Activated B cell treated with CpG ODN at 0.5 μM for 24 hours (primary cell): ENCODE data around the gene TRAF7. TPM values are rescaled to one million over a fixed set of nuclear protein-coding genes. Genes with fewer than 3 reads are reported as not detected.
A peak's percentile ranks its signal among the peaks of the same experiment; 100 is the strongest.

Source experiments
- ATAC-seq: fragments of 200-7000 bp; cut with Tn5 transposase; one replicate; pipeline ENCODE4 v1.10.0; 2021; ENCODE audit warnings: low read depth, mild to moderate bottlenecking, moderate library complexity
- CTCF ChIA-PET: fragments of 350-600 bp; sonication (Branson Sonifier 250); formaldehyde crosslinking; loops from one replicate; lab custom pipeline; 2021; ENCODE audit warnings: antibody characterized with exemption; lab: Charles Lee
- POLR2A ChIA-PET: fragments of 350-600 bp; sonication (Branson Sonifier 250); formaldehyde crosslinking; loops from one replicate; lab custom pipeline; 2021; ENCODE audit warnings: antibody characterized with exemption; lab: Charles Lee
- DNase-seq: peaks from one replicate; pipeline ENCODE4 v3.0.0; 2022
- H3K27ac Mint-ChIP-seq: one replicate; pipeline ENCODE4 v1.8.0; 2020; ENCODE audit warnings: mixed read lengths
- H3K27me3 Mint-ChIP-seq: one replicate; pipeline ENCODE4 v1.8.0; 2021; ENCODE audit warnings: mixed read lengths
- H3K36me3 Mint-ChIP-seq: one replicate; pipeline ENCODE4 v1.8.0; 2021; ENCODE audit warnings: low read depth, mixed read lengths
- H3K4me1 Mint-ChIP-seq: one replicate; pipeline ENCODE4 v1.8.0; 2021; ENCODE audit warnings: mixed read lengths
- H3K4me3 Mint-ChIP-seq: one replicate; pipeline ENCODE4 v1.8.0; 2020; ENCODE audit warnings: mild to moderate bottlenecking, mixed read lengths
- H3K9me3 Mint-ChIP-seq: one replicate; pipeline ENCODE4 v1.8.0; 2020; ENCODE audit warnings: mixed read lengths
- CTCF ChIP-seq: fragments of 200-600 bp; IDR thresholded peaks from one replicate; pipeline ENCODE4 v1.8.0; 2022; ENCODE audit warnings: antibody characterized with exemption, mild to moderate bottlenecking
- intact Hi-C: fragments of 100-400 bp; cut with micrococcal nuclease; formaldehyde crosslinking; loops from one replicate; pipeline ENCODE4 v1.15.1; 2024
- total RNA-seq: library from RNA; stranded (reverse); gene quantifications from 2 replicates; pipeline ENCODE4 v1.2.3, GENCODE V29; 2022

The TRAF7 gene
- total RNA-seq, 1 donor from 2014 or later = 72.7 TPM

DNA sequence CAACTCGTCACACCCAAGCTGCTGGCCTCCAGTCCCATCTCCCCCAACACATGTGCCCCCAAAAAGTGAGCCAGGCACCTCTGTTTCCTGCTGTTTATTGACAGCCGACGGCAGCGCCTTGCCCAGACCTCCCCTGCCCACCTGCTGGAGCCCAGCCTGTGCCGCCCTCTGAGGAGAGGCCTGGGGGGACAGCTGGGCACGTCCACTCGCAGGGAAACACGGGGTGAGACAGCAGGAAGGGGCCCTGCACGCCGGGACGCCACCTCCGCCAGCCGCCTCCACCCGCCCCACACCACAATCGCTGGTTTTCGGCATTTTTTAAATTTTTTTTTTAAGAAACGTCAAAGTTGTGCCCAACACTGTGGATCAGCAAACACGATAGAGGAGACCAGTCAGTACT is 21.5 kb downstream of the TRAF7 start:
- no peaks in the 10 kb centered on the region for H3K27me3 Mint-ChIP-seq
- DNase-seq (no peak), ATAC-seq (no peak)
- ChIA-PET CTCF (no interaction called here), POLR2A (no interaction called here)
- H3K27ac Mint-ChIP-seq = no peak overlapping the region
- no peak for TF ChIP-seq CTCF
- H3K4me1 Mint-ChIP-seq = no peaks in the 10 kb centered on the region
- H3K9me3 Mint-ChIP-seq = no peaks in the 10 kb centered on the region
- no peak overlapping the region for H3K4me3 Mint-ChIP-seq
- H3K36me3 Mint-ChIP-seq = peaks cover 32% of the 10 kb centered on the region
- intact Hi-C loops = no loop called here

- Mint-ChIP-seq H3K27me3 (no peaks in the 10 kb centered on the region), H3K9me3 (no peaks in the 10 kb centered on the region), H3K27ac (no peak overlapping the region), H3K4me1 (no peaks in the 10 kb centered on the region), H3K36me3 (peaks cover 32% of the 10 kb centered on the region), H3K4me3 (no peak overlapping the region)
- ChIA-PET POLR2A (no interaction called here), CTCF (no interaction called here)
- TF ChIP-seq CTCF = no peak
- ATAC-seq (no peak), DNase-seq (no peak)
- intact Hi-C loops = no loop called here
These were observed 22.0 kb downstream of the TRAF7 start for GRCh38 chr16:2177561-2177960.

- intact Hi-C loops = no loop called here
- H3K4me1 Mint-ChIP-seq = peaks cover 2% of the 10 kb centered on the region
- no peaks in the 10 kb centered on the region for H3K9me3 Mint-ChIP-seq
- ChIA-PET CTCF (no interaction called here), POLR2A (no interaction called here)
- no peak for TF ChIP-seq CTCF
- H3K27ac Mint-ChIP-seq = no peak overlapping the region
- H3K27me3 Mint-ChIP-seq = no peaks in the 10 kb centered on the region
- ATAC-seq (peak; percentile 59), DNase-seq (no peak)
- peaks cover 29% of the 10 kb centered on the region for H3K36me3 Mint-ChIP-seq
- H3K4me3 Mint-ChIP-seq = no peak overlapping the region
These were observed 22.9 kb downstream of the TRAF7 start for GRCh38 chr16:2178321-2179106.

DNA sequence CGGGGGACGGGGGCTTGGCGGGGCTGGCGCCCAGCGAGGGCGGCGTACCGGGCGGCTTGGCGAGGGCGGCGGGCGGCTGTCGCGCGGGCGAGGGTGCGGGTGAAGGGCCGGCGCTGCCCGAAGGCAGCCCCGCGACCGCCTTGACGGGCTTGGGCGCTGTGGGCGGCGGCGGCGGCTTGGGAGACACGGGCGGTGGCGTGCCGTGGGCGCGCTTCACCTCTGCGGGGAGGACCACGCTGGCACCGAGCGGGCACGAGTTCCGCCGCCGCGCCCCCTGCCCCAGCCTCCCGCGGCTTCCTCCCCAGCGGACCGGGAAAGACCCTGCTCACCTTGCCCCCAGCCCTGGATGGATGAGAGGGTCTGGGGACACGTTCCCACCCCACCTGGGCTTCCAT is 23.5 kb downstream of the TRAF7 start:
- POLR2A ChIA-PET = no interaction called here
- Mint-ChIP-seq H3K4me3 (no peak overlapping the region), H3K27me3 (no peaks in the 10 kb centered on the region), H3K27ac (no peak overlapping the region), H3K9me3 (no peaks in the 10 kb centered on the region), H3K4me1 (peaks cover 4% of the 10 kb centered on the region), H3K36me3 (peaks cover 25% of the 10 kb centered on the region)
- no peak for TF ChIP-seq CTCF
- ATAC-seq (no peak), DNase-seq (no peak)
- intact Hi-C loops = no loop called here
- CTCF ChIA-PET = no interaction called here

DNA sequence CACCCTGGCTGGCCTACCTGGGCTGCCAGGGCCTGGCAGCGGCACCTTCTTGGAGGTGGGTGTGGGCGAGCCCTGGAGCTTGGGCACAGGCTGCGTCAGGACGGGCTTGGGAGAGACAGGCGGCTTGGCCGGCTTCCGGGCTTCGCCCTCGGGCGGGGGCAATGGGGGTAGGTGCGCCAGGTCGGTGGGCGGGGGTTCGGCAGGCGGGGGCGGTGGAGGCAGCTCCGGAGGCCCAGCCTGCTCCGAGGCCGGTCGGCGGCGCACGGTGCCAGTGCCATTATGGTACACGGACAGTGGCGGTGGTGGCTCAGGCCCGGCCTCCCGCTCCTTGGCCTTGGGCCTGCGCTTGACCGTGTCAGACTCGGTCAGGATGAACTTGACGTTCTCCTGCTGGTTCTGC is 24.0 kb downstream of the TRAF7 start:
- Mint-ChIP-seq H3K4me3 (no peak overlapping the region), H3K9me3 (no peaks in the 10 kb centered on the region), H3K4me1 (peaks cover 4% of the 10 kb centered on the region), H3K27ac (no peak overlapping the region), H3K27me3 (no peaks in the 10 kb centered on the region), H3K36me3 (peaks cover 21% of the 10 kb centered on the region)
- DNase-seq (no peak), ATAC-seq (no peak)
- ChIA-PET POLR2A (no interaction called here), CTCF (no interaction called here)
- intact Hi-C loops = no loop called here
- TF ChIP-seq CTCF = no peak
